Effector memory CD8-positive, alpha-beta T cell (primary cell): ENCODE data around the gene FAM20A.

ENCODE experiments used
- ATAC-seq: fragments of 150-1000 bp; cut with Tn5 transposase; replicated peaks from 2 replicates; pipeline ENCODE4 v1.10.0; 2021; ENCODE audit warnings: mild to moderate bottlenecking, moderate library complexity
- DNase-seq, 3 experiments: peaks; one replicate each; pipeline ENCODE4 v3.0.0; 2021
- H3K27ac Mint-ChIP-seq, 2 donors: one replicate each; pipeline ENCODE4 v1.8.0; 2022; ENCODE audit warnings: mild to moderate bottlenecking in 2 of 2, mixed read lengths in 2 of 2, moderate library complexity in 2 of 2
- H3K27me3 Mint-ChIP-seq, 2 donors: one replicate each; pipeline ENCODE4 v1.8.0; 2022; ENCODE audit warnings: mixed read lengths in 2 of 2
- H3K36me3 Mint-ChIP-seq: one replicate; pipeline ENCODE4 v1.8.0; 2022; ENCODE audit warnings: mild to moderate bottlenecking, moderate library complexity, mixed read lengths; ENCODE audit not compliant: insufficient read depth
- H3K4me1 Mint-ChIP-seq, 2 donors: one replicate each; pipeline ENCODE4 v1.8.0; 2022; ENCODE audit warnings: low read depth in 2 of 2, mixed read lengths in 2 of 2
- H3K4me3 Mint-ChIP-seq, 2 donors: one replicate each; pipeline ENCODE4 v1.8.0; 2022; ENCODE audit warnings: mild to moderate bottlenecking in 2 of 2, mixed read lengths in 2 of 2, moderate library complexity in 2 of 2
- H3K9me3 Mint-ChIP-seq, 2 donors: one replicate each; pipeline ENCODE4 v1.8.0; 2022; ENCODE audit warnings: mixed read lengths in 2 of 2

FAM20A gene

GRCh38 chr17:68562736-68563135 is 38.4 kb downstream of the FAM20A start:
- no peak overlapping the region for H3K27ac Mint-ChIP-seq
- ATAC-seq (no peak), DNase-seq (no peak)
- peaks cover 2% of the 10 kb centered on the region for H3K36me3 Mint-ChIP-seq
- H3K9me3 Mint-ChIP-seq = no peaks in the 10 kb centered on the region
- peaks cover 7 to 15% of the 10 kb centered on the region in 2 donors for H3K27me3 Mint-ChIP-seq
- no peak overlapping the region for H3K4me3 Mint-ChIP-seq
- peaks cover 0 to 1% of the 10 kb centered on the region in 2 donors for H3K4me1 Mint-ChIP-seq

- H3K27ac Mint-ChIP-seq = no peak overlapping the region
- DNase-seq (no peak), ATAC-seq (no peak)
- peaks cover 0 to 1% of the 10 kb centered on the region in 2 donors for H3K4me1 Mint-ChIP-seq
- peaks cover 2% of the 10 kb centered on the region for H3K36me3 Mint-ChIP-seq
- H3K27me3 Mint-ChIP-seq = peaks cover 7 to 13% of the 10 kb centered on the region in 2 donors
- H3K4me3 Mint-ChIP-seq = no peak overlapping the region
- H3K9me3 Mint-ChIP-seq = no peaks in the 10 kb centered on the region
Observed at GRCh38 chr17:68560966-68561720, 40.0 kb downstream of the FAM20A start.

GRCh38 chr17:68559316-68559715 is 41.9 kb downstream of the FAM20A start:
- no peak for DNase-seq
- Mint-ChIP-seq H3K4me1 (peaks cover 0 to 1% of the 10 kb centered on the region in 2 donors), H3K27ac (no peak overlapping the region), H3K4me3 (no peak overlapping the region), H3K27me3 (peaks cover 0 to 1% of the 10 kb centered on the region in 2 donors), H3K36me3 (peaks cover 2% of the 10 kb centered on the region), H3K9me3 (no peaks in the 10 kb centered on the region)
- no peak for ATAC-seq

GRCh38 chr17:68556551-68556950 is 44.6 kb downstream of the FAM20A start:
- ATAC-seq (no peak), DNase-seq (no peak)
- no peaks in the 10 kb centered on the region for H3K9me3 Mint-ChIP-seq
- no peaks in the 10 kb centered on the region for H3K4me1 Mint-ChIP-seq
- no peak overlapping the region for H3K4me3 Mint-ChIP-seq
- no peak overlapping the region for H3K27ac Mint-ChIP-seq
- peaks cover 2% of the 10 kb centered on the region for H3K36me3 Mint-ChIP-seq
- H3K27me3 Mint-ChIP-seq = no peaks in the 10 kb centered on the region

- no peak overlapping the region for H3K27ac Mint-ChIP-seq
Observed at GRCh38 chr17:68544111-68544915, 56.9 kb downstream of the FAM20A start.

GRCh38 chr17:68542698-68543463 is 58.3 kb downstream of the FAM20A start:
- DNase-seq (no peak), ATAC-seq (no peak)
- H3K4me1 Mint-ChIP-seq = no peaks in the 10 kb centered on the region
- no peaks in the 10 kb centered on the region for H3K9me3 Mint-ChIP-seq
- no peak overlapping the region for H3K4me3 Mint-ChIP-seq
- H3K36me3 Mint-ChIP-seq = peaks cover 10% of the 10 kb centered on the region
- no peaks in the 10 kb centered on the region for H3K27me3 Mint-ChIP-seq
- no peak overlapping the region for H3K27ac Mint-ChIP-seq

More at GRCh38 chr17:68544111-68544915, 56.9 kb downstream of the FAM20A start:
- ATAC-seq = no peak
- no peaks in the 10 kb centered on the region for H3K27me3 Mint-ChIP-seq
- H3K4me1 Mint-ChIP-seq = no peaks in the 10 kb centered on the region
- H3K36me3 Mint-ChIP-seq = peaks cover 2% of the 10 kb centered on the region
- no peak overlapping the region for H3K4me3 Mint-ChIP-seq
- DNase-seq = no peak
- no peaks in the 10 kb centered on the region for H3K9me3 Mint-ChIP-seq

GRCh38 chr17:68541816-68542215 is 59.4 kb downstream of the FAM20A start:
- Mint-ChIP-seq H3K9me3 (no peaks in the 10 kb centered on the region), H3K4me3 (no peak overlapping the region), H3K27ac (no peak overlapping the region), H3K36me3 (peaks cover 10% of the 10 kb centered on the region), H3K27me3 (no peaks in the 10 kb centered on the region), H3K4me1 (no peaks in the 10 kb centered on the region)
- ATAC-seq = no peak
- DNase-seq = no peak

GRCh38 chr17:68540981-68541380 is 60.2 kb downstream of the FAM20A start:
- Mint-ChIP-seq H3K27ac (no peak overlapping the region), H3K4me1 (no peaks in the 10 kb centered on the region), H3K36me3 (peaks cover 7% of the 10 kb centered on the region), H3K4me3 (no peak overlapping the region), H3K27me3 (no peaks in the 10 kb centered on the region), H3K9me3 (no peaks in the 10 kb centered on the region)
- DNase-seq (no peak), ATAC-seq (no peak)

- Mint-ChIP-seq H3K27ac (peak overlapping the region in 1 of 2 donors; percentile 26), H3K4me3 (no peak overlapping the region), H3K27me3 (no peaks in the 10 kb centered on the region), H3K36me3 (peaks cover 13% of the 10 kb centered on the region), H3K4me1 (no peaks in the 10 kb centered on the region), H3K9me3 (no peaks in the 10 kb centered on the region)
- no peak for ATAC-seq
- no peak for DNase-seq
Observed at GRCh38 chr17:68539548-68540467, 61.4 kb downstream of the FAM20A start.

- Mint-ChIP-seq H3K9me3 (no peaks in the 10 kb centered on the region), H3K27me3 (no peaks in the 10 kb centered on the region), H3K36me3 (peaks cover 51% of the 10 kb centered on the region), H3K4me1 (peaks cover 3 to 6% of the 10 kb centered on the region in 2 donors), H3K27ac (peak overlapping the region in 1 of 2 donors; percentile 7), H3K4me3 (no peak overlapping the region)
- ATAC-seq (no peak), DNase-seq (no peak)
Observed at GRCh38 chr17:68535922-68536321, 65.2 kb downstream of the FAM20A start.

GRCh38 chr17:68534695-68535088 is 66.5 kb downstream of the FAM20A start:
- ATAC-seq = no peak
- peaks cover 3 to 12% of the 10 kb centered on the region in 2 donors for H3K4me1 Mint-ChIP-seq
- DNase-seq = no peak
- H3K9me3 Mint-ChIP-seq = no peaks in the 10 kb centered on the region
- no peak overlapping the region for H3K4me3 Mint-ChIP-seq
- H3K36me3 Mint-ChIP-seq = peaks cover 63% of the 10 kb centered on the region
- H3K27me3 Mint-ChIP-seq = no peaks in the 10 kb centered on the region
- peak overlapping the region; percentile 6 to 51 for H3K27ac Mint-ChIP-seq

- H3K27ac Mint-ChIP-seq = peak overlapping the region in 1 of 2 donors; percentile 51
- H3K36me3 Mint-ChIP-seq = peaks cover 69% of the 10 kb centered on the region
- DNase-seq (no peak), ATAC-seq (no peak)
- H3K4me3 Mint-ChIP-seq = no peak overlapping the region
- H3K9me3 Mint-ChIP-seq = no peaks in the 10 kb centered on the region
- no peaks in the 10 kb centered on the region for H3K27me3 Mint-ChIP-seq
- peaks cover 3 to 12% of the 10 kb centered on the region in 2 donors for H3K4me1 Mint-ChIP-seq
Observed at GRCh38 chr17:68533887-68534694, 67.1 kb downstream of the FAM20A start.
